Measurements from ENCODE around the gene GNAI1.
"Not testable (repeated sequence)": the region's sequence is repeated elsewhere in the genome, so short reads cannot be mapped to it uniquely, and the experiment has no call there.

GNAI1 gene

DNA sequence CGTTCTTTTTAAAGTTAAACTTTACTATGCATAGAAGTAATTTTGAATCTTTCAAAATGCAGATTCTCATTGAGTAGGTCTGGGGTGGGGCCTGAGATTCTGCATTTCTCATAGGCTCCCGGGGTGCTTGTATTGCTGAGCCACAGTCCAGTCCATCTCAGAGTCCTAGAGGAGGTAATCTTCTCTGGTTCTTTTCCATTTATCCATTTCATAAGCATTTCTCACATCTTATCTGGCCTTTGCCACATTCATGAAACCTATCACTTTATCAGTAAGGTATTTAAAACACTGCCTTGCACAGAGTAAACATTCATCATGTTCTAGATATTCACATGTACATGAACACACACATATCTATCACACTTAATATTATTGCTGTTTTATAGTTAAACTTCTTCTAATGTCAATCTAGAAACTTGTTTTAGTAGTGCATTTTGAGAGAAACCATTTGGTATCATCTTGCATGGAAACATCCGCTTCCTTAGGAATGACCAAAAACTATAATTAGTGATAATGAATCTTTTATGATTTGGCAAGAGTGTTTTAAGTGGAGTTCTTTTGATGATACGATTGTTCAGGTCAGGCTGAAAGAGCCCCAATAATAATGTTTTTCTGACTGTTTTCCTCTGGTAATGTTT lies 12.0 kb downstream of the GNAI1 start:
- Histone ChIP-seq H3K27me3 (ENCODE audit: low read depth, low read length) (no peaks in the 10 kb centered on the region), H3K4me1 (ENCODE audit: control insufficient read depth in 1 of 2, insufficient read depth in 2 of 2, low read length in 2 of 2) (peaks cover 0 to 8% of the 10 kb centered on the region in 2 donors), H3K27ac (ENCODE audit: low read length) (peak overlapping the region; percentile 28), H3K9me3 (ENCODE audit: control insufficient read depth in 1 of 2, low read length in 2 of 2) (no peaks in the 10 kb centered on the region), H3K36me3 (ENCODE audit: control insufficient read depth in 1 of 2, insufficient read depth in 2 of 2, low read length in 2 of 2) (no peaks in the 10 kb centered on the region), H3K4me3 (ENCODE audit: low read depth in 1 of 2, low read length in 2 of 2) (no peak overlapping the region)

DNA sequence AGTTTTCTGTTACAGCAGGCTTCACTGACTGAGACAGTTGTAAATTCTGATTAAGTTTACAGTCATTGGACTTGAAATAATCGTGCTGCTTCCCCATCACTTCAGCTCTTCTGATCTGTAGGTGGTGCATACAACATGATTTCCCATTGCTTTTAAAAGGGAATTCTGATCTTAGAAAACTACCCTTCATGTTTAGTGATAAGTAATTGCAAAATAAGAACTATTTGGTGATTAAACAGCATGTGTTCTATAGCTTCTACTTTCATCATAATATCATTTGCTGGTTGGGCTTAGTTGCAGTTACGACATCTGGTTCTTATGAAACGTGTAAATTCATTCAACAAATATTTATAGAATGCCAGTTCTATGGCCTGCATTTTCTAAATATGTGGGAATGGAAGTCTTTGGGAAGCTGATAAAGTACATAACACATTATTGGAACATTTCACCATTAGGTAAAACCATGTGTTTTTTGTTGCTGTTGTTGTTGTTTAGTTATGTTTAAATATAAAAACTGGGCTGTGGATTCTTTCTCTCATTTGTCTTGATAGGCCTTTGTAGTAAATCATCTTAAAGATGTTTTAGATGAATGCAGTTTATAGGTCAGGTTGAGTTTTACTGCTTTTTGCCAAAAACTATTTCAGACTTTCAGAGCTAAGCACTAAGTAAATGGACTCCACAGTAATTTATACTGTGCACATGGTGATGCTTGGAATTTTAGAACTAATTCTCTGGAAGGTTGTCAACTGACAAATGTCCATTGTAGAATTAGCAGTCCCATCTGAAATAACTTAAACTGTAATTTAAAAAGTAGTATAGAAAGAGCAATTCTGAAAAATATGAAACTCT lies 13.1 kb downstream of the GNAI1 start:
- no peak overlapping the region for H3K4me3 ChIP-seq (ENCODE audit: low read depth in 1 of 2, low read length in 2 of 2)
- H3K4me1 ChIP-seq (ENCODE audit: control insufficient read depth in 1 of 2, insufficient read depth in 2 of 2, low read length in 2 of 2): peaks cover 0 to 8% of the 10 kb centered on the region in 2 donors
- peak overlapping the region; percentile 28 for H3K27ac ChIP-seq (ENCODE audit: low read length)

DNA sequence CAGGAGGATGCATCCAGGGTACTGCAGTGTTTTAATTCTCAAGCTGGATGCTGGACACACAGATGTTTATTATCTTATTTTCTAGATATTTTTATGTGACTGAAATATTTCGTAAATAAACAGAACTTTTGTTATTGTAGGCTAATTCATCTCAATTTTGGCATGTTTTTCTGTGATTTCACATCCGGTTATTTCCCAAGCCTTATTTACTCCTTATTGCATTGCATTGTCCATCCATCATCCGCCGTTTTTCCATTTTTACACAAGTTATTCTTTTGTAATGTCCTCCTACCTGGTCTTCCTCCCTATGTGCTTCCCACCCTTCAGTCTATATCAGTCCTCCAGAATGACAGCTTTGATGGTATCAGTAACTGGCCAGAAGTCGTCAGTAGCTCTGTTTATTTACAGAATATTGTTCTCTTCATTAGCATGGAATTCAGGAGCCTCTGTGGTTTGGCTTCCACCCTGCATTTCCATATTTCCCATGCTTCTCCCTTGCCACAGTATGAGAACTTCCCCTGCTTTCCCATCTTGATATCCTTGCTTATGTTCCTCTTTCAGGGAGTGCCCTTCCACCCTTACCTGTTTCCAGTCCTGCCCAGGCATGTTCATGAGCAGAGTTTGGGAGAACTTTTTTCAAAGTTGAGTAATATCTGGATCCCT lies 16.1 kb downstream of the GNAI1 start:
- Histone ChIP-seq H3K4me1 (ENCODE audit: control insufficient read depth in 1 of 2, insufficient read depth in 2 of 2, low read length in 2 of 2) (peaks cover 0 to 9% of the 10 kb centered on the region in 2 donors), H3K9me3 (ENCODE audit: control insufficient read depth in 1 of 2, low read length in 2 of 2) (no peaks in the 10 kb centered on the region), H3K27ac (ENCODE audit: low read length) (no peak overlapping the region), H3K4me3 (ENCODE audit: low read depth in 1 of 2, low read length in 2 of 2) (no peak overlapping the region), H3K36me3 (ENCODE audit: control insufficient read depth in 1 of 2, insufficient read depth in 2 of 2, low read length in 2 of 2) (no peaks in the 10 kb centered on the region), H3K27me3 (ENCODE audit: low read depth, low read length) (no peaks in the 10 kb centered on the region)

More for the DNA sequence above, 13.1 kb downstream of the GNAI1 start:
- no peaks in the 10 kb centered on the region for H3K27me3 ChIP-seq (ENCODE audit: low read depth, low read length)
- no peaks in the 10 kb centered on the region for H3K9me3 ChIP-seq (ENCODE audit: control insufficient read depth in 1 of 2, low read length in 2 of 2)
- no peaks in the 10 kb centered on the region for H3K36me3 ChIP-seq (ENCODE audit: control insufficient read depth in 1 of 2, insufficient read depth in 2 of 2, low read length in 2 of 2)

DNA sequence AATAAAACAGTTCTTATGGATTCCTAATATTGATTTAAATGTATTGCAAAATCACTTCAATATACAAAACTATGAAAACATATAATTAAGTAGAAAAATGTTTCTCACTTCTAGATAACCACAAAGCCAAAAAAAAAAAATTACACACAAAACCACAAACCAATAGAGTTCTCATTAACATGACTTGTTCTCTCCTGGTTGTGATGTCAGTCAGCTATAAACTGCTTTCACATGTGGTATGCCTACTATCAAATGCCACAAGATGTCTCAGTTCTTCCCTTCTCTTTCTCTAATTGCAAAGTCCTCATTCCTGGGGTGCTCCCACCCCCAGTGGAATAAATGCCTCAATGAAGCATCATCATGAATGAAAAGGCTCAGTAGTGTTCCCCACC lies 16.6 kb downstream of the GNAI1 start:
- peaks cover 0 to 4% of the 10 kb centered on the region in 2 donors for H3K4me1 ChIP-seq (ENCODE audit: control insufficient read depth in 1 of 2, insufficient read depth in 2 of 2, low read length in 2 of 2)
- H3K27ac ChIP-seq (ENCODE audit: low read length): no peak overlapping the region
- H3K36me3 ChIP-seq (ENCODE audit: control insufficient read depth in 1 of 2, insufficient read depth in 2 of 2, low read length in 2 of 2): no peaks in the 10 kb centered on the region
- H3K27me3 ChIP-seq (ENCODE audit: low read depth, low read length): no peaks in the 10 kb centered on the region
- H3K9me3 ChIP-seq (ENCODE audit: control insufficient read depth in 1 of 2, low read length in 2 of 2): no peaks in the 10 kb centered on the region
- H3K4me3 ChIP-seq (ENCODE audit: low read depth in 1 of 2, low read length in 2 of 2): no peak overlapping the region

DNA sequence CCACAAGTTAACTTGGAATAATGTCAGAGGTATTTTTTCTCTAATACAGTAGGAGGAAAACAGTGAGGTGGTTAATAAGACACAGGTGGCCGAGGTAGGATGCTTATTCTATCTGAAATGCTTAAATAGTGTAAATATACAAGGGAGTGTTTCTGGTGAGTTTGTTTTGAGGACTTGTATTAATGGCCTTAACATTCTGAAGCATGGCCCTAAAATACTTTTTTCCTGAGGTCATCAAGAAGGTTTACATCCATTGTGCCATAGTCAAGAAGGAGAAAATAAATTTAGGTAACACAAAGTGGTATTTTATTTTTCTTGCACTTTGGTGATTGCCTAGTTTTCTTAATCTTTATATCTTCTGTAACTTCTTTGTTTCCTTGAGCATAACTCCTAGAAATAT lies 18.8 kb downstream of the GNAI1 start:
- Histone ChIP-seq H3K36me3 (ENCODE audit: control insufficient read depth in 1 of 2, insufficient read depth in 2 of 2, low read length in 2 of 2) (no peaks in the 10 kb centered on the region), H3K4me1 (ENCODE audit: control insufficient read depth in 1 of 2, insufficient read depth in 2 of 2, low read length in 2 of 2) (peaks cover 0 to 4% of the 10 kb centered on the region in 2 donors), H3K27ac (ENCODE audit: low read length) (no peak overlapping the region), H3K27me3 (ENCODE audit: low read depth, low read length) (no peaks in the 10 kb centered on the region), H3K9me3 (ENCODE audit: control insufficient read depth in 1 of 2, low read length in 2 of 2) (no peaks in the 10 kb centered on the region), H3K4me3 (ENCODE audit: low read depth in 1 of 2, low read length in 2 of 2) (no peak overlapping the region)

DNA sequence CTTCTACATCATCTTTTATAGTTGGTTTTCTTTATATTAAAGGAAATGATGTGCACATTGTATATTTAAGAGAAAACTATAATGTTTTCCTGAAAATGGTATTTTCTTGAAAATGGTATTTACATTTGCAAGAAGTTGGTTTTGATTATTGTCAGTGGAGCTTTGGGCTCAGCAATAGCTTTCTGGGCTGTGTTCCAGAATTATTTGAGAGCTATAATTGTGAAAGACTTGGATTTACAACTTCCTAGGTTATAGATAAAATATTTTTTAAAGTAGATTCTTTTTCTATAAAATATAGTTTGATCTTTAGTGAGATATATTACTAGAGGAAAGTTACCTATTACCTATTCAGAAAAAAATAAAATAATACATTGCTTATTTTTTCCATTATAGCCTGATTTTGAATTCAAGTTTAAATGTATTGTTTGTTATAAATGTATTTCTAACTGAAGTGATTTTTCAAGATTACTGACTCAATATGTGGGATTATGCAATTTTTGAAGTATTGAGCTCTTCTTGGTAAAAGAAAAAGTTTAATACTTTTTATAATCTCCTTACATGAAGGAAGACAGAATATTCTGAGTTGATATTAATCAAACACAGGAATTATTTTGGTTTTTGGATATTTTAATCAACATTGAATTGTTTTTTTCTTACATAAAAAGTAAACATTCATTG lies 20.2 kb downstream of the GNAI1 start:
- no peak overlapping the region for H3K27ac ChIP-seq (ENCODE audit: low read length)
- no peak overlapping the region for H3K4me3 ChIP-seq (ENCODE audit: low read depth in 1 of 2, low read length in 2 of 2)
- H3K9me3 ChIP-seq (ENCODE audit: control insufficient read depth in 1 of 2, low read length in 2 of 2): no peaks in the 10 kb centered on the region
- peaks cover 0 to 4% of the 10 kb centered on the region in 2 donors for H3K4me1 ChIP-seq (ENCODE audit: control insufficient read depth in 1 of 2, insufficient read depth in 2 of 2, low read length in 2 of 2)
- no peaks in the 10 kb centered on the region for H3K27me3 ChIP-seq (ENCODE audit: low read depth, low read length)
- no peaks in the 10 kb centered on the region for H3K36me3 ChIP-seq (ENCODE audit: control insufficient read depth in 1 of 2, insufficient read depth in 2 of 2, low read length in 2 of 2)

GRCh38 chr7:80155374-80155773 lies 20.7 kb downstream of the GNAI1 start:
- H3K27ac ChIP-seq (ENCODE audit: low read length): no peak overlapping the region
- H3K36me3 ChIP-seq (ENCODE audit: control insufficient read depth in 1 of 2, insufficient read depth in 2 of 2, low read length in 2 of 2): no peaks in the 10 kb centered on the region
- peaks cover 0 to 4% of the 10 kb centered on the region in 2 donors for H3K4me1 ChIP-seq (ENCODE audit: control insufficient read depth in 1 of 2, insufficient read depth in 2 of 2, low read length in 2 of 2)
- H3K4me3 ChIP-seq (ENCODE audit: low read depth in 1 of 2, low read length in 2 of 2): no peak overlapping the region
- no peaks in the 10 kb centered on the region for H3K9me3 ChIP-seq (ENCODE audit: control insufficient read depth in 1 of 2, low read length in 2 of 2)
- H3K27me3 ChIP-seq (ENCODE audit: low read depth, low read length): no peaks in the 10 kb centered on the region

- not testable (repeated sequence) for H3K36me3 ChIP-seq (ENCODE audit: control insufficient read depth in 1 of 2, insufficient read depth in 2 of 2, low read length in 2 of 2); H3K9me3 ChIP-seq (ENCODE audit: control insufficient read depth in 1 of 2, low read length in 2 of 2); H3K4me3 ChIP-seq (ENCODE audit: low read depth in 1 of 2, low read length in 2 of 2); H3K27ac ChIP-seq (ENCODE audit: low read length); H3K27me3 ChIP-seq (ENCODE audit: low read depth, low read length)
- H3K4me1 ChIP-seq (ENCODE audit: control insufficient read depth in 1 of 2, insufficient read depth in 2 of 2, low read length in 2 of 2): peaks cover 0 to 17% of the 10 kb centered on the region in 2 donors
Observed at GRCh38 chr7:80157770-80158169, 23.1 kb downstream of the GNAI1 start.

GRCh38 chr7:80159802-80160201 lies 25.2 kb downstream of the GNAI1 start:
- no peak overlapping the region for H3K27ac ChIP-seq (ENCODE audit: low read length)
- no peak overlapping the region for H3K4me3 ChIP-seq (ENCODE audit: low read depth in 1 of 2, low read length in 2 of 2)
- no peaks in the 10 kb centered on the region for H3K9me3 ChIP-seq (ENCODE audit: control insufficient read depth in 1 of 2, low read length in 2 of 2)
- no peaks in the 10 kb centered on the region for H3K27me3 ChIP-seq (ENCODE audit: low read depth, low read length)
- H3K4me1 ChIP-seq (ENCODE audit: control insufficient read depth in 1 of 2, insufficient read depth in 2 of 2, low read length in 2 of 2): peaks cover 0 to 13% of the 10 kb centered on the region in 2 donors
- H3K36me3 ChIP-seq (ENCODE audit: control insufficient read depth in 1 of 2, insufficient read depth in 2 of 2, low read length in 2 of 2): no peaks in the 10 kb centered on the region

GRCh38 chr7:80161466-80161865 lies 26.8 kb downstream of the GNAI1 start:
- H3K36me3 ChIP-seq (ENCODE audit: control insufficient read depth in 1 of 2, insufficient read depth in 2 of 2, low read length in 2 of 2): no peaks in the 10 kb centered on the region
- H3K4me3 ChIP-seq (ENCODE audit: low read depth in 1 of 2, low read length in 2 of 2): no peak overlapping the region
- peaks cover 0 to 13% of the 10 kb centered on the region in 2 donors for H3K4me1 ChIP-seq (ENCODE audit: control insufficient read depth in 1 of 2, insufficient read depth in 2 of 2, low read length in 2 of 2)
- H3K9me3 ChIP-seq (ENCODE audit: control insufficient read depth in 1 of 2, low read length in 2 of 2): no peaks in the 10 kb centered on the region
- no peaks in the 10 kb centered on the region for H3K27me3 ChIP-seq (ENCODE audit: low read depth, low read length)
- H3K27ac ChIP-seq (ENCODE audit: low read length): no peak overlapping the region

DNA sequence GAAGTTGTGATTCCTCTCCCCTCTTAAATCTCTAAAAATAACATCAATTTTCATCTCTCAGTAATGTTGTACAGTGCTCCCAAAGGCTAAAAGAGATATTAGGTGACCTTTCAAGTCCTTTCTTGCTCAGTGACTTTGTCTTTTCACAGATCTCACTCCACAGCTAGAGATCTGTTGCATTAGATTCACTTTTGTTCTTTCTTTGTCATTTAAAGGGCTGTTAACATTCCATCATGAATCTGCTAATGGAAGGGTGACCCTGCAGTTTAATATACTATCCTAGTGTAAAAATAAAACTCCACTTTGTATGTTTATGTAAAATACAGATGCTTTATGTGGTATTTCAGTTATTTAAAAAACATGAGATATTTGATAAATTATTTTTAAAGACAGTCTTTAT lies 30.5 kb downstream of the GNAI1 start:
- Histone ChIP-seq H3K36me3 (ENCODE audit: control insufficient read depth in 1 of 2, insufficient read depth in 2 of 2, low read length in 2 of 2) (no peaks in the 10 kb centered on the region), H3K9me3 (ENCODE audit: control insufficient read depth in 1 of 2, low read length in 2 of 2) (no peaks in the 10 kb centered on the region), H3K27me3 (ENCODE audit: low read depth, low read length) (no peaks in the 10 kb centered on the region), H3K4me3 (ENCODE audit: low read depth in 1 of 2, low read length in 2 of 2) (no peak overlapping the region), H3K4me1 (ENCODE audit: control insufficient read depth in 1 of 2, insufficient read depth in 2 of 2, low read length in 2 of 2) (peaks cover 0 to 13% of the 10 kb centered on the region in 2 donors), H3K27ac (ENCODE audit: low read length) (no peak overlapping the region)
